Uterus (tissue), 2 donors: ENCODE data around the gene IFIT2.

Source experiments
- POLR2A ChIP-seq, 2 donors: fragments of 450-650 bp; IDR thresholded peaks; one replicate each; pipeline ENCODE4 v1.6.1; 2016; ENCODE audit warnings: antibody characterized with exemption in 2 of 2, mild to moderate bottlenecking in 1 of 2, moderate library complexity in 1 of 2
- TF ChIP-seq, protein P1 (sequence below), 4 experiments: fragments of 200-600 bp in 2 of 4; fragments of 450-650 bp in 2 of 4; sonication (generic) in 2 of 4; IDR thresholded peaks; one replicate each; pipeline ENCODE4 v1.5.1; 2016 to 2019; ENCODE audit warnings: antibody characterized with exemption in 4 of 4, mild to moderate bottlenecking in 2 of 4, moderate library complexity in 1 of 4

DNA sequence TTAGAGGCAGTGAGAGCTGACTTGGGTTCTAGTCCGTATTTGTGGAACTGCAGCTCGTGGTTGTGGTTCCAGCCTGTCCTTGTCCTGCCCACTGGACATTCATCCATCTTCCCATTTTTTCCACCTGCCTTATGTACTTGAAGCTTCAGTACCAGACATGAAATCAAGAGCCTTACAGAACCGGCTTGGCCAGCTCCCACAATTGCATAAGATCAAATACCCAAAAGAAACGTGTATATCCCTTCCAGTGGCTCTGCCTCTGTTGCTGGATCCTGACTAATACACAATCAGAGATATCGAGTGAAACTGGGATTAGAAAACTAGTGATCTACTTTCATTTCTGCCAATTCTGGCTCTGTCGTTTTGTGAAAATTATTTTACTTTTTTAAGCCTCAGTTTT lies 26.5 kb upstream of the IFIT2 start:
- TF ChIP-seq, protein P1, sequence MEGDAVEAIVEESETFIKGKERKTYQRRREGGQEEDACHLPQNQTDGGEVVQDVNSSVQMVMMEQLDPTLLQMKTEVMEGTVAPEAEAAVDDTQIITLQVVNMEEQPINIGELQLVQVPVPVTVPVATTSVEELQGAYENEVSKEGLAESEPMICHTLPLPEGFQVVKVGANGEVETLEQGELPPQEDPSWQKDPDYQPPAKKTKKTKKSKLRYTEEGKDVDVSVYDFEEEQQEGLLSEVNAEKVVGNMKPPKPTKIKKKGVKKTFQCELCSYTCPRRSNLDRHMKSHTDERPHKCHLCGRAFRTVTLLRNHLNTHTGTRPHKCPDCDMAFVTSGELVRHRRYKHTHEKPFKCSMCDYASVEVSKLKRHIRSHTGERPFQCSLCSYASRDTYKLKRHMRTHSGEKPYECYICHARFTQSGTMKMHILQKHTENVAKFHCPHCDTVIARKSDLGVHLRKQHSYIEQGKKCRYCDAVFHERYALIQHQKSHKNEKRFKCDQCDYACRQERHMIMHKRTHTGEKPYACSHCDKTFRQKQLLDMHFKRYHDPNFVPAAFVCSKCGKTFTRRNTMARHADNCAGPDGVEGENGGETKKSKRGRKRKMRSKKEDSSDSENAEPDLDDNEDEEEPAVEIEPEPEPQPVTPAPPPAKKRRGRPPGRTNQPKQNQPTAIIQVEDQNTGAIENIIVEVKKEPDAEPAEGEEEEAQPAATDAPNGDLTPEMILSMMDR (IDR thresholded peaks at IDR 0.05): no peak
- TF ChIP-seq POLR2A (IDR thresholded peaks at IDR 0.05): no peak
